Adrenal gland (tissue), 5 donors: Measurements from ENCODE around the gene PIK3C2G.

Experiments
- POLR2A ChIP-seq, 2 donors: fragments of 450-650 bp; IDR thresholded peaks; one replicate each; pipeline ENCODE4 v1.6.1; 2017; ENCODE audit warnings: antibody characterized with exemption in 2 of 2, mild to moderate bottlenecking in 2 of 2, moderate library complexity in 1 of 2
- TF ChIP-seq, protein P1 (sequence below), 6 experiments: fragments of 450-650 bp in 4 of 6; fragments of 200-600 bp in 2 of 6; sonication (generic) in 1 of 6; IDR thresholded peaks; 1 replicate in 5 of 6; 2 replicates in 1 of 6; pipeline versions ENCODE4 v1.5.1 to v1.8.0; 2016 to 2021; ENCODE audit warnings: antibody characterized with exemption in 6 of 6, mild to moderate bottlenecking in 2 of 6, moderate library complexity in 1 of 6
- donor health status: DM: no; HTN: no; CAD: no.

GRCh38 chr12:18653465-18653864 lies 392.1 kb downstream of the PIK3C2G start:
- TF ChIP-seq, protein P1, sequence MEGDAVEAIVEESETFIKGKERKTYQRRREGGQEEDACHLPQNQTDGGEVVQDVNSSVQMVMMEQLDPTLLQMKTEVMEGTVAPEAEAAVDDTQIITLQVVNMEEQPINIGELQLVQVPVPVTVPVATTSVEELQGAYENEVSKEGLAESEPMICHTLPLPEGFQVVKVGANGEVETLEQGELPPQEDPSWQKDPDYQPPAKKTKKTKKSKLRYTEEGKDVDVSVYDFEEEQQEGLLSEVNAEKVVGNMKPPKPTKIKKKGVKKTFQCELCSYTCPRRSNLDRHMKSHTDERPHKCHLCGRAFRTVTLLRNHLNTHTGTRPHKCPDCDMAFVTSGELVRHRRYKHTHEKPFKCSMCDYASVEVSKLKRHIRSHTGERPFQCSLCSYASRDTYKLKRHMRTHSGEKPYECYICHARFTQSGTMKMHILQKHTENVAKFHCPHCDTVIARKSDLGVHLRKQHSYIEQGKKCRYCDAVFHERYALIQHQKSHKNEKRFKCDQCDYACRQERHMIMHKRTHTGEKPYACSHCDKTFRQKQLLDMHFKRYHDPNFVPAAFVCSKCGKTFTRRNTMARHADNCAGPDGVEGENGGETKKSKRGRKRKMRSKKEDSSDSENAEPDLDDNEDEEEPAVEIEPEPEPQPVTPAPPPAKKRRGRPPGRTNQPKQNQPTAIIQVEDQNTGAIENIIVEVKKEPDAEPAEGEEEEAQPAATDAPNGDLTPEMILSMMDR (IDR thresholded peaks at IDR 0.05) = no peak
- TF ChIP-seq POLR2A (IDR thresholded peaks at IDR 0.05) = no peak
